ENCODE measurements around the gene COPZ2.

GRCh38 chr17:48067245-48067644 is 29.6 kb upstream of the COPZ2 start:
- TF ChIP-seq CTCF (conservative IDR thresholded peaks at IDR 0.05 in 1 of 2, IDR thresholded peaks at IDR 0.05 in 1 of 2; ENCODE audit: extremely low read depth in 1 of 2, insufficient read depth in 1 of 2, low read depth in 1 of 2, low read length in 2 of 2), result no peak
- TF ChIP-seq EZH2 (IDR thresholded peaks at IDR 0.05; ENCODE audit: borderline replicate concordance, low read length), result no peak
